Amniotic stem cell (primary cell): ENCODE data around the gene WFDC9.
"Not testable (repeated sequence)": the region's sequence is repeated elsewhere in the genome, so short reads cannot be mapped to it uniquely, and the experiment has no call there.

Source experiments
- DNase-seq: peaks from one replicate; lab custom pipeline; 2025; lab: John Stamatoyannopoulos, UW

WFDC9 gene

DNA sequence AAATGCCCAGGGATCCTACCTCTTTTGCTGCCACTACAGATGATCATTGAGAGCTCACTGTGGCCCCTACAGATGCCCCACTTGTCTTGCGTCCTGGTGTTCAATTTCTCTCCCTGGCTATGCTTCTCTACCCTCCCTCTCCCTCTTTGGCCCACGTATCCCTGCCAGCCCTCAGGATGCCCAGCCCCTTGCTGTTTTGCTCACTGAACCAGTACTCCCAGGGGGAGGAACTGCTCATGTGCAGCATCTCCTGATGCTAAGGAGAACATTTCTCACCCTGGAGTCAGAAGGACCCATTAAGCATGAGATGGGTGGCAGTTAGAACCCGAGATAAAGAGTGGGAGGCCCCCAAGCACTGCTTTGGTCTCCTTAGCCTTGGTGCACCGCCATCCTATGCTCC is at the start of gene WFDC9:
WFDC9 (minus strand) TSS at position 101 of the 400 bp plus-strand sequence. CDS start 21,103 bp downstream, outside the sequence.
- DNase-seq, result no peak

DNA sequence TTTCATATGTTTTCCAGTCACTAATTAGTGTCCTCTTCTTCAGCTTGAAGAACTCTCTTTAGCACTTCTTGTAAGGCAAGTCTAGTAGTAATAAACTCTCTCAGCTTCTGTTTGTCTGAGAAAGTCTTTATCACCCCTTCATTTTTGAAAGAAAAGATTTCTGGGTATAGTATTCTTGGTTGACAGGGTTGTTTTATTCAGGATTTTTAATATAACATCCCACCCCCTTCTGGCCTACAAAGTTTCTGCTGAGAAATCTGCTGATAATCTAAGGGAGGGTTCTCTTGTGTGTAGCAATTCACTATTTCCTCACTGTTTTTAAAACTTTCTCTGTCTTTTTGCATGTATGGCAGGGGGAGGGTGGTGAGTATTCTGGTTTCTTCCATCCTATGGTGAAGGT is 48.6 kb upstream of the WFDC9 start:
- DNase-seq, result no peak

DNA sequence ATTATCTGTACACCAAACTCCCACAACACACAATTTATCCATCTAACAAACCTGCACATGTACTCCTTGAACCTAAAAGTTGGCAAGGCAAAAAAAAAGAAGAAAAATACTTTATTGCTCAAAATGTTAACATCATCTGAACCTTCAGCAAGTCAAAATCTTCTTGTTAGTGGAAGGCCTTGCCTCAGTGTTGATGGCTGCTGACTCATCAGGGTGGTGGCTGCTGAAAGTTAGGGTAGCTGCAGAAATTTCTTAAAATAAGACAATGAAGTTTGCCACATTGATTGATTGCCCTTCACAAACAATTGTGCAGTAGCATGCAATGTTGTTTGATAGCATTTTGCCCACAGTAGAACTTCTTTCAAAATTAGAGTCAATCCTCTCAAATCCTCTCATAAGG is 41.7 kb upstream of the WFDC9 start:
- DNase-seq, result no peak

DNA sequence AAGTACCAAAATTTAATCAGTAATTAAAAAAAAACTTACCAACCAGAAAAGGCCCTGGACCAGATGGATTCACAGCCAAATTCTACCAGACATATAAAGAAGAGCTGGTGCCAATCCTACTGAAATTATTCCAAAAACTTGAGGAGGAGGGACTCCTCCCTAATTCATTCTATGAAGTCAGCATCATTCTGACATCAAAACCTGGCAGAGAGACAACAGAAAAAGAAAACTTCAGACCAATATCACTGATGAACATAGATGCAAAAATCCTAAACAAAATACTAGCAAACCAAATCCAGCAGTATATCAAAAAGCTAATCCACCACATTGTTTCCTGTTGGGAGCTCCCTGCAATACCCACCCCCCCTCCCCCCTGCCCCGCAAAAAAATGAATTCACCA is 39.1 kb upstream of the WFDC9 start, which contains the start of gene WFDC11:
WFDC11 (minus strand) TSS at position 101 of the 400 bp plus-strand sequence. CDS start 19,639 bp downstream, outside the sequence.
- DNase-seq, result no peak

DNA sequence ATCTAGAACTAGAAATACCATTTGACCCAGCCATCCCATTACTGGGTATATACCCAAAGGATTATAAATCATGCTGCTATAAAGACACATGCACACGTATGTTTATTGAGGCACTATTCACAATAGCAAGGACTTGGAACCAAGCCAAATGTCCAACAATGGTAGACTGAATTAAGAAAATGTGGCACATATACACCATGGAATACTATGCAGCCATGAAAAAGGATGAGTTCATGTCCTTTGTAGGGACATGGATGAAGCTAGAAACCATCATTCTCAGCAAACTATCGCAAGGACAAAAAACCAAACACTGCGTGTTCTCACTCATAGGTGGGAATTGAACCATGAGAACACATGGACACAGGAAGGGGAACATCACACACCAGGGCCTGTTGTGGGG is 26.0 kb upstream of the WFDC9 start:
- not testable (repeated sequence) for DNase-seq

DNA sequence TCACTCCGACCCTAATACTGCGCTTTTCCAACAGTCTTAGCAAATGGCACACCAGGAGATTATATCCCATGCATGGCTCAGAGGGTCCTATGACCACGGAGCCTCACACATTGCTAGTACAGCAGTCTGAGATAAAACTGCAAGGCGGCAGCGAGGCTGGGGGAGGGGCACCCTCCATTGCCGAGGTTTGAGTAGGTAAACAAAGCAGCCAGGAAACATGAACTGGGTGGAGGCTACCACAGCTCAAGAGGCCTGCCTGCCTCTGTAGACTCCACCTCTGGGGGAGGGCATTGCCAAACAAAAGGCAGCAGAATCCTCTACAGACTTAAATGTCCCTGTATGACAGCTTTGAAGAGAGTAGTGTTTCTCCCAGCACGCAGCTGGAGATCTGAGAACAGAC is 20.6 kb upstream of the WFDC9 start:
- not testable (repeated sequence) for DNase-seq

DNA sequence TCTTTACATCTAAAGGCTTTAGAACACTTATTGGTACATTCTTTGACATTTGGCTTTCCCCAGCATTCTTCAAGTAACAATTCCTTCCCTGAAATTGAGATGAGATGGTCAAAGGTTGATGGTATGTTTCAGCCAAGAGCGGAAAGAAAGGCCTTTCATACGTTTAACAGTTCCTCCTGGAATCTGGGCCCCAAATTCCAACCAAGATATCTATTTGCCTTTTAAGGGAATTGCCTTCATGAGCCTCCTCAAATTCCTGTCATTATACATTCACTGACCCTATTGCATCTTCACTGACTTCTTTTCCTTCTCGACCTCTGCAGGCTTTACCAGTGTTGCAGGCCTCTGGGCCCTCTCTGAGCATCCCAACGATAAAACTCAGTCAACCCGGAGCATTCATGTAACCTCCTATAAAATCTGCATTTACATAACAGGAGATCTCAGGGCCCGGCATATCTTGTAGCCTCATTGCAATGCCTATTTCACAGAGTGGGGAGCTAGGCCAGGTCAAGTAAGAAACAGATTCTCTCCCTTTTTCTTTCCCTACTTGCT is 18.3 kb upstream of the WFDC9 start:
- no peak for DNase-seq

DNA sequence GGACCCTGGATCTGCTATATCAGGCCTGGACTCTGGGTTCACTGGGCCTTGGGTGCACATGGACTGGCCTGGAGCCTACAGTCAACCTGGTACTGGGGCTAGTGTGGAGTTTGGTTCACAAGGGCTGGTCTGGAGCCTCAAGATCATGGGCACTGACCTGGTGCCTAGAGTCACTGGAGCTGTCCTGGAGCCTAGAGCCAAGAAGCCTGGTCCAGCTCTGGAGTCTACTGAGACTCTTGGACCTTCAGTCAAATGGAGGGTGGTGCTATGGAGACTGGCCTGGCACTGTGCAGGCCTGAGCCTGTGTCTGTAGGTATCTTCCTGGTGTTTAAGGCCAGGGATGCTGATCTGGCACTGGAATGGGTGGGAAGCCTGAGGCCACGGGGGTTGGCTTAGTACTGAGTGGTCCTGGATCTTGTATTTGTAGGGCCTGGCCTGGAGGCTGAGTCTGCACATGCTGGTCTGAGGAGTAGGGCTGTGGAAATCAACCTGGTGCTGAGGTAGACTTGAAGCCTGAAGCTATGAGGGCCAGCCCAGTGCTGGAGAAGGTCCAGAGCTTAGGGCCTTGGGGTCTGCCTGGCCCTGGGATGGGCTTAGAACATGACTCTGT is 16.5 kb upstream of the WFDC9 start:
- no peak for DNase-seq

DNA sequence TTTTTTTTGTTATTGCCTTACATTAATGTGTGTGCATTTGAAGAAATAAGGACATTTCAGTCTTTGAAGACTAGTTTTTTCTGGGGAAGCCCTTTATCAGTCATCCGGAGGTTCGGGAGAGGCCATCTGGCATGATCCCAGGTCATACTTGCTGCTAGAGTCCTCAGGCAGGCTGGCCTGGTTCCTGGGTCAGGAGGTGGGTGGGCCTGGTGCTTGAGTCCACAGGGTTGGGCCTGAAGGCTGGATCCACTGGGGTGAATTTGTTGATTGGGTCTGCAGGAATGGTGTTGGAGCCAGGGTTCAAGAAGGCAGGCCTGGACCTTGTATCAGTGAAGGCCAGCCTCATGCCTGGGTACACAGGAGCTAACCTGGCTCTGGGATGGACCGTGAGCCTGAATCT is 15.8 kb upstream of the WFDC9 start:
- DNase-seq, result no peak

DNA sequence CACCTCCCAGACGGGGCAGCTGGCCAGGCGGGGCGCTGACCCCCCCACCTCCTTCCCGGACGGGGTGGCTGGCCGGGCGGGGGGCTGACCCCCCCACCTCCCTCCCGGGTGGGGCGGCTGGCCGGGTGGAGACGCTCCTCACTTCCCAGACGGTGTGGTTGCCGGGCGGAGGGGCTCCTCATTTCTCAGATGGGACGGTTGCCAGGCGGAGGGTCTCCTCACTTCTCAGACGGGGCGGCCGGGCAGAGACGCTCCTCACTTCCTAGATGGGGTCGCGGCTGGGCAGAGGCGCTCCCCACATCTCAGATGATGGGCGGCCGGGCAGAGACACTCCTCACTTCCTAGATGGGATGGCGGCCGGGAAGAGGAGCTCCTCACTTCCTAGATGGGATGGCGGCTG is 14.8 kb upstream of the WFDC9 start:
- not testable (repeated sequence) for DNase-seq

DNA sequence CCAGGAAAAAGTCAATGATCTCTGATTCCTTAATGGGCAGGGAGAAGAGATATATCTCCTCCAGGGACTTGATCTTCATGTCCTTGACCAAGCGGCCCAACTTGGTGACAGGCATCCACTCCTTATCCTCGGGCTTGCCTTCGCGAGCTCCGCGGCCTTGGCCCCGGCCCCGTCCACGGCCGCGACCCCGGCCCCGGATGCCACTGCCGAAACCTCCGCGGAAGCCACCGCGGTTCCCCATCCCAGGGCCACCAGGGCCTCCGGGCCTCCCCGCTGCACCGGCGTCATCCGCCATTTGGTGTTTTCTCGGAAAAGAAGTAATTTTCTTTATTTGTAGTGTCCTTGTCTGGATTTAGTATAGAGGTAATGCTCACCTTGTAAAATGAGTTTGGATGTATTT is 10.0 kb upstream of the WFDC9 start:
- not testable (repeated sequence) for DNase-seq

DNA sequence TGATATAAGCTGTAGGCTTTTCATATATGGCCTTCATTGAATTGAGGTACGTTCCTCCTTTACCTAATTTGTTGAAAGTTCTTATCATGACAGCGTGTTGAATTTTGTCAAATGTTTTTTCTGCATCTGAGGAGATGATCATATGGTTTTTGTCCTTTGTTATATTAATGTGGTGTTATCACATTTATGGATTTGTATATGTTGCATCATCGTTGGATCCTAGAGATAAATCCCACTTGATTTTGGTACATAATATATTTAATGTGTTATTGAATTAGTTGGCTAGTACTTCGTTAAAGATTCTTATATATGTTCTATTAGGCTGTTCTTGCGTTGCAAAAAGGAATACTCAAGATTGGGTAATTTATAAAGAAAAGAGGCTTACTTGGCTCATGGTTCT is 8.6 kb upstream of the WFDC9 start:
- no peak for DNase-seq

DNA sequence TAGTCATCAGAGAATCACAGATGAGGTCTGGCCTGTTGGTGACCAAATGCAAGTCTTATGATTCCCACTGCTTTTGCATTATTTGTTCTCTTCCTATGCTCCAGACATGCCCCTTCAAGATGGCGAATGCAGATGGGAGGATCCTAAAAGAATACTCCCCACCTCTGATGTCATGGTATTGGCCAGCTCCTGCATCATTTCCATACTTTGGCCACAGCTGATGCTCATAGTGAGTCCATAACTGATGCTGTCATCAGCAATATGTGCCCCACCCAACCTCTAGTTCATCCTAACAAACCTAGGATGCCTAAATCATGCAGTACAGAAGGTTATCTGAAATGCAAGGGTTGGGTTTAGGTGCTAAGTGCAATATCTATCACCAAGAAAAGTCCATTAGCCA is 5.4 kb upstream of the WFDC9 start:
- DNase-seq, result no peak

DNA sequence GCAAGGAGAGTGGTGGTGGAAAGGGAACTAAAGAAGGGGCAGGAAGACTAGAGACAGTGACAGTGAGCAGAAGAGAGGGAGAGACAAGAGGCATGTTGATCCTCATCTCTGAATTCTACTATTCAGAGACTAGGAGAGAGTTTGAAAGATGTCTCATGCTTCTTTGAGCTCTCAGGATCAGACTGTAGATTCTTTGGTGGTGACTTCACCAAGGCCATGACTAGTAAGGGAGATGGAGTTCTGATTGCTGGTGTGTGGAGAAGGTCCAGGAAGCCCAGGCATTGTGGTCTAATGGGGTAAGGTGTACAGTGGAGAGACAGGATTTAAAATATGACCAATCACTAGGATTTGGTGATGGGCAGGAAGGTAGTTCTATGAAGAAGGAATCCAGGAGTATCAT is 713 bp downstream of the WFDC9 start:
- no peak for DNase-seq

DNA sequence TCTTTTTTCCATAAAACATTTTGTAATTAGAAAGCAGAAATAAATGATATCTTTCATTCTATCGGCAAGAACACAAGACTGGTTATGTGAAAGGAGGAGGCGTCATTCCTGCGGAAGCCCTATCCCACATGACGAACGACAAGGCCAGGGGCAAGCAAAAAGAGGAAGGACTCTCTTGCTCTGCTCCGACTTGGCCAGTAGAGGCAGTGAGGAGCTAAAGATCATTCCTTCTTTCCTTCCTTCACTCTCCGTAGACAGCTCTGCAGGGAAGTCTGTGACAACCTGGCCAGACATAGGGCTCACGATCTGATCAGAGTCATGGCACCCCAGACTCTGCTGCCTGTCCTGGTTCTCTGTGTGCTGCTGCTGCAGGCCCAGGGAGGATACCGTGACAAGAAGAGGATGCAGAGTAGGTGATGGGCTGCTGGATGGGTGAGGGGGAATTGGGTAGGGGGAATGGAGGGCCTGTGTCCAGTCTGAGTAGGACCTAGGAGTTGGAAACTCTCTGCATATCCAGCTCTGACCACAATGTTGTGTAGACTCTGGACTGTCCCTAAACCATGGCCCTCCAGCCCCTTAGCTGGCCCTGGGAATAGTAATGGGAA is 1.5 kb downstream of the WFDC9 start, which contains the start of gene WFDC10A:
WFDC10A (plus strand) TSS at position 244 of the 605 bp plus-strand sequence; CDS start at position 319, 75 bp downstream.
- DNase-seq, result no peak

DNA sequence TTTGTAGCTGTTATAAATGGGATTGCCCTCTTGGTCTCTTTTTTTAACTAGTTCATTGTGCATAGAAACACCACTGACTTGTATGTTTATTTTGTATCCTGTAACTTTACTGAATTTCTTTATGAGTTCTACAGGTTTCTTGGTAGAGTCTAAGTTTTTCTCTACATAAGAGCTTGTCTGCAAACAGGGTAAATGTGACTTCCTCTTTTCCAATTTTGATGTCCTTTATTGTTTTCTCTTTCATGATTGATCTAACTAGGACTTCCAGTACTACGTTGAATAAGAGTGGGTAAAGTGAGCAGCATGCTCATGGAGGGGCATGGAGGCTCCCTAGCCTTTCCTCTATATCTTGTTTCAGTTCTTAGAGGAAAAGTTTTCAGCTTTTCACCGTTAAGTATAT is 4.5 kb downstream of the WFDC9 start:
- DNase-seq, result no peak

DNA sequence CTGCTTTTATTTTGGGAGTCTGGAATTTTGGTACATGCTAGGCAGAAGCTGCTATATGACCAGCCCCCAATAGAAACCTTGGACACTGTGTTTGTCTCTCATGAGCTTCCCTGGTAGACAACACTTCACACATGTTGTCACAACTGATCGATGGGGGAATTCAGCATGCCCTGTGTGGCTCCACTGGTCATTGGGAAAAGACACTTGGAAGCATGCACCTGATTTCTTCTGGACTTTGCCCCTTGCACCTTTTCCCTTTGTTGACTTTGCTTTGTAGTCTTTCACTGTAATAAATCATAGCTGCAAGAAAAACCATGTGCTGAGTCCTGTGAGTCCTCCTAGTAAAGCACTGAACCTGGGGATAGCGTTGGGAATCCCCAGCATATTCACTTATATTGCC is 9.5 kb downstream of the WFDC9 start:
- DNase-seq, result no peak

DNA sequence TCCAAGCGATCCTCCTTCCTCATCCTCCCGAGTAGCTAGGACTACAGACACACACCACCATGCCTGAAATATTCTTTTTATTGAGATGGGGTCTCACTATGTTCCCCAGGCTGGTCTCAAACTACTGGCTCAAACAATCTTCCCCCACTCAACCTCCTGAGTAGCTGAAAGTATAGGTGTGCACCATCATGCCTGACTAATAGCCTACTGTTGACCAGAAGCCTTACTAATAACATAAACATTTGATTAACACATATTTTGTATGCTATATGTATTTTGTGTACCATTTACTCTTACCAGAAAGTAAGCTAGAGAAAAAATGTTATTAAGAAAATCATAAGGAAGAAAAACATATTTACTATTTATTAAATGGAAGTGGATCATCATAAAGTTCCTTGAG is 13.5 kb downstream of the WFDC9 start:
- DNase-seq, result no peak

DNA sequence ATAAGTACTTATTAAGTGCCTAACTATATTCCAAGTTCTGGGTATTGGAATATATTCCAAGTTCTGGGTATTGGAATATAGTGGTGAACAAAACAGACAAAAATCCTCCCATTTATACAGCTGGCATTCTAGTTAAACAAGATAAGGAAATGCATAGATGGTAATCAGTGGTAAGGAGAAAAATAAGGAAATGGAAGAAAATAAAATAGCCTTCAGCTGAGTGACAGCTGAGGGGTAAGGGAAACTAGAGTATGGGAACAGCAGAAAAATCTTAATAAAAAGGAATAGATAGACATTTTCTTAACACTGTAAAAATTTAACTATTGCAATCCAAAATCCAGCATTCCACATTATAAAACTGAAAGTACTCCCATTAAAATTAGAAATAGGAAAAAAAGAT is 18.8 kb downstream of the WFDC9 start:
- DNase-seq, result no peak

DNA sequence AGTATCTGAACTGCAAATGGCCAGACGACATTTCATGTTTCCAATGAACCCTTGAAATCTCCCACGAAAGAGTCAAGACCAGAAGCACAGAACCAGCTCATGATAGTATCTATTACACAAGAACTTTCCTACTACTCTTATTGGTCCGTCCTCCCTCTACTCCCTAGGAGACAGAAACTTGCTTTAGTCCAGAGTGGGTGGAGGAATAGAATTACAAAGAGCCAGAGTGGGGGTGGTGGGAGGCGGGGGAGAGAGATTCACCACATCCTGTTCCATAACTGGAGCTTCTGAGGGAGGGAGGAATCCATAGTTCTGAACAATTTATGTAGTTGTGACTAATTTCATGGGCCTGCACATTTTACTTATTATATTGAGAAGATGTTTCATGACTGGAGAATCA is 20.0 kb downstream of the WFDC9 start:
- no peak for DNase-seq

DNA sequence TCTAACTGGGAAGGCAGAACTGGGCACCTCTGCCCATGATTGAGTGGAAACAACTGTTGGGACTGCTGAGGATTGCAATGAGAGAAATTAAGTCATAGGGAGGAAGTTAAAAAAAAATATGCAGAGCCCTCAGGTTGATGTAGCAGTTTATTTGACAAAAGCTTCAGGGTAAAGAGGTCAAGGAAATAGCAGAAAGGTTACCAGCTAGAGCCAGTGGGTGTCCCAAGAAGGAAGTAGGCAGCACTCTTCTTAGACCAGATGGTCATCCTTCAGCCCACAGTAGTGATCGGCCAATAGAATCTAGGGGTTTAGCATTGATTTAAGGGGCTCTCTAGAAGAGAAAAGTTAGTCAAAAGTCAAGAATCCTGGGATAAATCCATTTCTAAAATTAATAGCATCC is 23.3 kb downstream of the WFDC9 start:
- DNase-seq, result no peak

DNA sequence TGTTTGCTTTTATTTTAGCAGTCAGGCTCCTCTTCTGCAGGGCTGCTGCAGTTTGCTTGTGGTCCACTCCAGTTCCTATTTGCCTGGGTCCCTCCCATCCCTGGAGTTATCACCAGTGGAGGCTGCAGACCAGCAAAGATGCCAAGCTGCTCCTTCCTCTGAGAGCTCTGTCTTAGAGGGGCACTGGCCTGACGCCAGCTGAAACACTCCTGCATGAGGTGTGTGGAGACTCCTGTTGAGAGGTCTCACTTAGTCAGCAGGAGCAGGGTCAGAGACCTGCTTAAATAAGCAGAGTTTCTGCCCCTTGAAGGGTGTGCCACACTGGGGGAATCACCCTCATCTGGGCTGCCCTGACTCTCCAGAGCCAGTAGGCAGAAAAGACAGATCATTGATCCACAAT is 35.8 kb downstream of the WFDC9 start:
- no peak for DNase-seq

DNA sequence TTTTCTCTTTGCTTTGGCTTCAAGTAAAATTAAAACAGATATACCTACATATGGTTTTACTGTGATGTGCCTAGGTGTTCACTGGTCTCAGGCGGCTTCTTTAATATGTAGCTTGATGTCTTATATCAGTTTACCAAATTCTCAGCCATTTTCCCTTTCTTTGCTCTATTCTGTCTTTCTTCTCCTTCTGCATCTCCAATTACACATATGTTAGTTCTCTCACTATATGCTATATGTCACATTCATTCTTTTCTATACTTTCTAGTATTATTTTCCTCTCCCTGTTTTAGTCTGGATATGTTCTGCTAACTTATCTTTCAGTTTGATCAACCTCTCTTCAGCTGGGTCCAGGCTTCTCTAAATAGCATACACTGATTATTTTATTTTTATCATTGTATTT is 37.6 kb downstream of the WFDC9 start:
- DNase-seq, result no peak
